Measurements from ENCODE around the gene OPRD1. TPM values are rescaled to one million over a fixed set of nuclear protein-coding genes. Genes with fewer than 3 reads are reported as not detected.
"Not testable (repeated sequence)": the region's sequence is repeated elsewhere in the genome, so short reads cannot be mapped to it uniquely, and the experiment has no call there.

The OPRD1 gene
- total RNA-seq (2021) (not detected in 2 replicates), Bru-seq, nascent RNA (percentile 3 among the genes with signal in this experiment), BruChase-seq, experiment 1, labeled RNA remaining after a 2-hour chase (percentile 5 among the genes with signal in this experiment), BruChase-seq, experiment 2, labeled RNA remaining after a 6-hour chase (percentile 7 among the genes with signal in this experiment)
- long read RNA-seq: 0 reads

- ChIA-PET CTCF (no interaction called here), POLR2A (ENCODE audit: unreplicated experiment) (no interaction called here)
- no peaks in the 10 kb centered on the region for H3K79me2 ChIP-seq (ENCODE audit: low read depth)
- no peaks in the 10 kb centered on the region for H3F3A ChIP-seq (ENCODE audit: insufficient read depth, low read depth)
- intact Hi-C loops (cut with micrococcal nuclease; ENCODE audit: unreplicated experiment): no loop called here
- no peaks in the 10 kb centered on the region for H3K36me3 ChIP-seq (ENCODE audit: low read depth)
- TF ChIP-seq, protein P1, sequence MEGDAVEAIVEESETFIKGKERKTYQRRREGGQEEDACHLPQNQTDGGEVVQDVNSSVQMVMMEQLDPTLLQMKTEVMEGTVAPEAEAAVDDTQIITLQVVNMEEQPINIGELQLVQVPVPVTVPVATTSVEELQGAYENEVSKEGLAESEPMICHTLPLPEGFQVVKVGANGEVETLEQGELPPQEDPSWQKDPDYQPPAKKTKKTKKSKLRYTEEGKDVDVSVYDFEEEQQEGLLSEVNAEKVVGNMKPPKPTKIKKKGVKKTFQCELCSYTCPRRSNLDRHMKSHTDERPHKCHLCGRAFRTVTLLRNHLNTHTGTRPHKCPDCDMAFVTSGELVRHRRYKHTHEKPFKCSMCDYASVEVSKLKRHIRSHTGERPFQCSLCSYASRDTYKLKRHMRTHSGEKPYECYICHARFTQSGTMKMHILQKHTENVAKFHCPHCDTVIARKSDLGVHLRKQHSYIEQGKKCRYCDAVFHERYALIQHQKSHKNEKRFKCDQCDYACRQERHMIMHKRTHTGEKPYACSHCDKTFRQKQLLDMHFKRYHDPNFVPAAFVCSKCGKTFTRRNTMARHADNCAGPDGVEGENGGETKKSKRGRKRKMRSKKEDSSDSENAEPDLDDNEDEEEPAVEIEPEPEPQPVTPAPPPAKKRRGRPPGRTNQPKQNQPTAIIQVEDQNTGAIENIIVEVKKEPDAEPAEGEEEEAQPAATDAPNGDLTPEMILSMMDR (conservative IDR thresholded peaks at IDR 0.05): no peak
- TF ChIP-seq EZH2 (IDR thresholded peaks at IDR 0.05; ENCODE audit: low read depth): no peak
- peaks cover 18% of the 10 kb centered on the region for H3K27me3 ChIP-seq (ENCODE audit: insufficient read depth, low read depth)
- H3K9me3 ChIP-seq (ENCODE audit: insufficient read depth, low read depth): no peaks in the 10 kb centered on the region
- H3K4me2 ChIP-seq: no peak within 1 kb of the TSS
- BruUV-seq (replicated peaks): no TSS peak
- H3K27ac ChIP-seq: no peak within 1 kb of the TSS
- no peaks in the 10 kb centered on the region for H4K20me1 ChIP-seq (ENCODE audit: insufficient read depth)
- no peak within 1 kb of the TSS for H2AFZ ChIP-seq
- no peaks in the 10 kb centered on the region for H3K9me2 ChIP-seq (ENCODE audit: insufficient read depth)
- H3K4me1 ChIP-seq (replicated peaks; ENCODE audit: insufficient read depth): no peaks in the 10 kb centered on the region
- DNase-seq: no peak
- H3K4me3 ChIP-seq: no peak within 1 kb of the TSS
These were observed at the start of gene OPRD1 for GRCh38 chr1:28811766-28812668. OPRD1 (plus strand) TSS chr1:28812170; CDS start chr1:28812384, 214 bp downstream.

GRCh38 chr1:28766532-28767183 is 45.3 kb upstream of the OPRD1 start:
- H3K4me3 ChIP-seq: no peak overlapping the region
- H3F3A ChIP-seq (ENCODE audit: insufficient read depth, low read depth): peaks cover 6% of the 10 kb centered on the region; the same call in 1 of the 2 replicates
- CTCF ChIA-PET: no interaction called here
- intact Hi-C loops (cut with micrococcal nuclease; ENCODE audit: unreplicated experiment): no loop called here
- peaks cover 29% of the 10 kb centered on the region for H3K79me2 ChIP-seq (ENCODE audit: low read depth)
- no peaks in the 10 kb centered on the region for H3K36me3 ChIP-seq (ENCODE audit: low read depth)
- no peaks in the 10 kb centered on the region for H3K4me1 ChIP-seq (replicated peaks; ENCODE audit: insufficient read depth)
- H3K27me3 ChIP-seq (ENCODE audit: insufficient read depth, low read depth): no peaks in the 10 kb centered on the region
- H4K20me1 ChIP-seq (ENCODE audit: insufficient read depth): peaks cover 40% of the 10 kb centered on the region
- POLR2A ChIA-PET (ENCODE audit: unreplicated experiment): no interaction called here
- no peak overlapping the region for H3K27ac ChIP-seq
- no peak for DNase-seq
- no peaks in the 10 kb centered on the region for H3K9me3 ChIP-seq (ENCODE audit: insufficient read depth, low read depth)
- no peak for TF ChIP-seq EZH2 (IDR thresholded peaks at IDR 0.05; ENCODE audit: low read depth)
- TF ChIP-seq, protein P1 (conservative IDR thresholded peaks at IDR 0.05): no peak
- H2AFZ ChIP-seq: no peak overlapping the region
- no peaks in the 10 kb centered on the region for H3K9me2 ChIP-seq (ENCODE audit: insufficient read depth)
- no TSS peak for BruUV-seq (replicated peaks)
- H3K4me2 ChIP-seq: no peak overlapping the region

DNA sequence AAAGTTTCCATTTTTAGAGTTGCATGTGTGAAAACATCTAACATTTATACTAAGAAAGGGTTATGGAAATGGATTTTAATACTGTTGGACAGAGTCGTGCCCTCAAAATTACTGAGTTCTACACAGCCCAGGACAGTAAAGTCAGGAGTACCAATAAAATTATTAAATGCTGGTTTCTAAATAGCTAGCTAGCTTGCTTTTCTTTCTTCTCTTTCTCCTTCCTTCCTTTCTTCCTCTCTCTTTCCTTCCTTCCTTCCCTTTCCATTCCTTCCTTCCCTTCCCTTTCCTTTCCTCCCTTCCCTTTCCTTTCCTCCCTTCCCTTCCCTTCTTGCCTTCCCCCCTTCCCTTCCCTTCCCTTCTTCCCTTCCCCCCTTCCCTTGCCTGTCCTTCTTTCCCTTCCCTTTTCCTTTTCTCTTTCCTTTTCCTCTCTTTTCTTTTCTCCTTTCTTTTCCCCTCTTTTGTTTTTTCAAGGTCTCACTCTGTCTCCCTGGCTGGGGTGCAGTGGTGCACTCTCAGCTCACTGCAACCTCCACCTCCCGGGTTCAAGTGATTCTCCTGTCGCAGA is 41.3 kb upstream of the OPRD1 start:
- H3K36me3 ChIP-seq (ENCODE audit: low read depth): no peaks in the 10 kb centered on the region
- POLR2A ChIA-PET (ENCODE audit: unreplicated experiment): no interaction called here
- intact Hi-C loops (cut with micrococcal nuclease; ENCODE audit: unreplicated experiment): no loop called here
- CTCF ChIA-PET: interaction anchor here (0.7 kb wide), 1 partner anchor 77 kb away, joined by 6 read pairs; no protein-coding TSS in a partner anchor
- H3K9me3 ChIP-seq (ENCODE audit: insufficient read depth, low read depth): no peaks in the 10 kb centered on the region
- peaks cover 15% of the 10 kb centered on the region for H3K79me2 ChIP-seq (ENCODE audit: low read depth)
- H3K4me3 ChIP-seq: no peak overlapping the region
- H3K9me2 ChIP-seq (ENCODE audit: insufficient read depth): no peaks in the 10 kb centered on the region
- H3K4me2 ChIP-seq: no peak overlapping the region
- TF ChIP-seq EZH2 (IDR thresholded peaks at IDR 0.05; ENCODE audit: low read depth): no peak
- TF ChIP-seq, protein P1 (conservative IDR thresholded peaks at IDR 0.05): no peak
- peaks cover 28% of the 10 kb centered on the region for H4K20me1 ChIP-seq (ENCODE audit: insufficient read depth)
- H2AFZ ChIP-seq: no peak overlapping the region
- peaks cover 6% of the 10 kb centered on the region; the same call in 1 of the 2 replicates for H3F3A ChIP-seq (ENCODE audit: insufficient read depth, low read depth)
- no TSS peak for BruUV-seq (replicated peaks)
- H3K4me1 ChIP-seq (replicated peaks; ENCODE audit: insufficient read depth): no peaks in the 10 kb centered on the region
- H3K27ac ChIP-seq: no peak overlapping the region
- DNase-seq: no peak
- H3K27me3 ChIP-seq (ENCODE audit: insufficient read depth, low read depth): no peaks in the 10 kb centered on the region

DNA sequence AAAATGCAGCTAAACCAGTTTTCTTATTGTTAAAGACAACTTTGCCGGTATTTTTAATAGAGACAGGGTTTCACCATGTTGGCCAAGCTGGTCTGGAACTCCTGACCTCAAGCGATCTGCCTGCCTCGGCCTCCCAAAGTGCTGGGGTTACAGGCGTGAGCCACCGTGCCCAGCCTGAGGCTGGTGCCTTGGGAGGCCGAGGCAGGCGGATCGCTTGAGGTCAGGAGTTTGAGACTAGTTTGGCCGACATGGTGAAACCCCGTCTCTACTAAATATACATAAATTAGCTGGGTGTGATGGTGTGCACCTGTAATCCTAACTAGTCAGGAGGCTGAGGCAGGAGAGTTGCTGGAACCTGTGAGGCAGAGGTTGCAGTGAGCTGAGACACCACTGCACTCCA is 40.0 kb upstream of the OPRD1 start:
- H3K9me2 ChIP-seq (ENCODE audit: insufficient read depth); H3F3A ChIP-seq (ENCODE audit: insufficient read depth, low read depth); DNase-seq; H3K4me1 ChIP-seq (replicated peaks; ENCODE audit: insufficient read depth); H3K9me3 ChIP-seq (ENCODE audit: insufficient read depth, low read depth); H3K4me3 ChIP-seq; H3K36me3 ChIP-seq (ENCODE audit: low read depth); intact Hi-C loops (cut with micrococcal nuclease; ENCODE audit: unreplicated experiment); H3K4me2 ChIP-seq; H3K79me2 ChIP-seq (ENCODE audit: low read depth); CTCF ChIA-PET; H3K27ac ChIP-seq; H3K27me3 ChIP-seq (ENCODE audit: insufficient read depth, low read depth); BruUV-seq (replicated peaks); H2AFZ ChIP-seq: not testable (repeated sequence)
- H4K20me1 ChIP-seq (ENCODE audit: insufficient read depth): peaks cover 16% of the 10 kb centered on the region
- POLR2A ChIA-PET (ENCODE audit: unreplicated experiment): interaction anchor here (0.7 kb wide), 1 partner anchor 380 kb away, joined by 3 read pairs; no protein-coding TSS in a partner anchor
